Ecto neural progenitor cell (in vitro differentiated cells): ENCODE measurements around the gene NHEJ1.
"Not testable (repeated sequence)": the region's sequence is repeated elsewhere in the genome, so short reads cannot be mapped to it uniquely, and the experiment has no call there.

ENCODE experiments used
- DNase-seq: peaks from one replicate; pipeline ENCODE4 v3.0.0-alpha.2; 2018; ENCODE audit warnings: low spot score

Gene NHEJ1, protein sequence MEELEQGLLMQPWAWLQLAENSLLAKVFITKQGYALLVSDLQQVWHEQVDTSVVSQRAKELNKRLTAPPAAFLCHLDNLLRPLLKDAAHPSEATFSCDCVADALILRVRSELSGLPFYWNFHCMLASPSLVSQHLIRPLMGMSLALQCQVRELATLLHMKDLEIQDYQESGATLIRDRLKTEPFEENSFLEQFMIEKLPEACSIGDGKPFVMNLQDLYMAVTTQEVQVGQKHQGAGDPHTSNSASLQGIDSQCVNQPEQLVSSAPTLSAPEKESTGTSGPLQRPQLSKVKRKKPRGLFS

DNA sequence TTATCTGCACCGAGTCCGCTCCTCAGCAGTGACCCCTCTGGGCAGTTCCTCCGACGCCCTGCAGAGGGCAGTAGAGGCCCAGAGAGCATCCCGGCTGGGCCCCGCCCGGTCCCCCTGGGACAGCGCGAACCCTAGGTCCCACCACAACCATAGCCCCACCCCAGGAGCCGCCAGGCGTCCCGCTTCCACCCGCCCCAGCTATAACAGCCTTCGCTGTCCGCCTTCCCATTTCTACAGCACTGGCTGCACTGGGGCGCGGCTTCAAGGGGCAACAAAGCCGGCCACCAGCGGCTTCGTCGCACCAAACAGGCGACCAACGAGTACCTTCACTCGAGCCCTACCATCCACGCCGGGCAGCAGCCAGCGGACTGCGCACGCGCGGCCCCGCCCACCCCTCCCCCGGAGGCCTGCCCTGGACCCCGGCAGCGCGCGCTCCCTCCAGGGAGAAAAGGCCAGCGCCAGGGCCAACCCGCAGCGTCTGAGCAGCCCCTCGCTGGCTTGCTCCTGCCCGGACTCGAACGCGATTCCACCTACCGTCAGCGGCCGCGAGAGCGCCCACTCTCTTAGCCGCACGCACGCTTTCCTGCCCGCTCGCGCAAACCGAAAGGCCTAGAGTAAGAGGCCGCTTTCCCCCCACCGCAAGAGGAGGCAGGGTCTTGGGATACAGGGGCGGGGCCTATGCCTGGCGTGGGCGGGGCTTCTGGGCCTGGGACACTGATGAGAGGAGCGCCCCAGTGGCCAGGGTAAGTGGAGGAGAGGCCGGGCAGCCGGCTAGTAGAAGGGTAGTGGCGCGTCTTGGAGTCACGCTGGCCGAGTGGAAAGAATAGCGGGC, at the start of gene NHEJ1:
NHEJ1 (minus strand) TSS at position 630 of the 832 bp plus-strand sequence. CDS start 2,453 bp downstream, outside the sequence.
- DNase-seq: peak; percentile 97

DNA sequence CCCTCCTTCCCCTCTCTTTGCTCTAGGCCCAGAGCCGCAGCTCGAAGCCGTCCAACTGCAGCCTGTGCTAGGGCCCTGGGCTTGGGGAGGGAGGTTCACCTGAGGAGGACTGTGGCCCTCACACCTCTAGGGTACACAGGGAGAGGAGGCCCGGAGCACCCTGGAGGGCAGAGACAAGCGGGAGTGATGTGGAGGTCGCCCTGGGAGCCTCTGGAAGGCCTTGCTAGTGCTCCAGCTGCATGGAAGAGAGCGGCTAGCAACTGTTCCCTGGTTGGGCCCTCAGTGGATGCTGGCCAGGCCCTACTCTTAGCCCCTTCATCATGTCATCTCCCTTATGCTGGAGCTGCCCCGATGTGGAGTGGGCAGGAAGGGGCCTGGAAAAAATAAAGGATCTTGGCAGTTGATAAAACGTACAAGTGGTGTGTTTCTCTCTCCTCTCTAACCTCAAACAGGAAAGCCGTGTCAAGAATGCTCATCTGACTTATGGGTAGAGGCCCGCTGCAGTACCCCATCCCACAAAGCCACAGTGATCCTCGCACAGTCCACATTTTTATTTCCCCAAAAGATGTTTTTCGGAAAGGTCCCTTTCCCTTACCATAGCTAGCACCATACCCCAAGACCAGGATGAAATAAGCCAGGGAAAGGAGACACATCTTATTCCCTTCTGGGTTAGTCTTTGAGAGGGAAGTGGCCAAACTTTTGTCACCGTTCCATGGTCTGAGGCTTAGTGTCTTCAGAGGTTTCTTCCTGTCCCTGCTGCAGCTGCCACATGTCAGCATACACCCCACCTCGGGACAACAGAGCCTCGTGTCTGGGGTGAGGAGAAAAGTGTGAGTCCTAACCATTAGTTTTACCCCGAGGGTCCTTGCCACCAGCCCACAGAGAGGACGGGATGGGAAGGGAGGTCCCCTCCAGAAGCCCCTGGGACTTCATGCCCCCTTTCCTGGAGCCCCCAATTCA, 48.9 kb upstream of the NHEJ1 start:
- no peak for DNase-seq

DNA sequence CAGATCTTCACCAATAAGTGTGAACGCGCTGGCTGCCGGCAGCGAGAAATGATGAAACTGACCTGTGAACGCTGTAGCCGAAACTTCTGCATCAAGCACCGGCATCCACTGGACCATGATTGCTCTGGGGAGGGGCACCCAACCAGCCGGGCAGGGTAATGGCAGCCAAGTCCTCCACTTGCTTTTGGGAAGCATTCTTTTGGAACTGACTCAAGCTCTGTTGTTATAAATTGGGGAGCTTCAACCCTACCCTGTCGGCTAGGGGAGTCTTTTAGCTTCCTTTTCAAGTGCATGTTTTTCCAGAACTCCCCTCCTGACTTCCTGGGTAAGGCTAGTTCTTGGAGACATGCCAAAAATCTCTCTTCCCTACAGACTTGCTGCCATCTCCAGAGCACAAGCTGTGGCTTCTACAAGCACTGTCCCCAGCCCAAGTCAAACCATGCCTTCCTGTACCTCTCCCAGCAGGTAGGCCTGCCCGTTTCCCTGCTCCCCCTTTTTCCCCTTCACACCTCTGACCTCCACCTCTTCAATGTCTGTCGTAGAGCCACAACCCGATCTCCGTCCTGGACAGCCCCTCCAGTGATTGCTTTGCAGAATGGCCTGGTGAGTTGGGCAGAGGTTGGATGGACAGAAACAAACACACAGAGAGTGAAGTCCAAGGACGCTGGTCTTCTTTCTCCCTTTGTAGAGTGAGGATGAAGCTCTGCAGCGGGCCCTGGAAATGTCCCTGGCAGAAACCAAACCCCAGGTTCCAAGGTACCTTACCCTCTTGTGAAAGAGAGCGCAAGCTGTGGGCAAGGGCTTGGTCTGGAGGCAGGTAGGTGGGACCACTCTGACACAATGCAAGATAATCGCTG, 47.5 kb upstream of the NHEJ1 start:
- no peak for DNase-seq

DNA sequence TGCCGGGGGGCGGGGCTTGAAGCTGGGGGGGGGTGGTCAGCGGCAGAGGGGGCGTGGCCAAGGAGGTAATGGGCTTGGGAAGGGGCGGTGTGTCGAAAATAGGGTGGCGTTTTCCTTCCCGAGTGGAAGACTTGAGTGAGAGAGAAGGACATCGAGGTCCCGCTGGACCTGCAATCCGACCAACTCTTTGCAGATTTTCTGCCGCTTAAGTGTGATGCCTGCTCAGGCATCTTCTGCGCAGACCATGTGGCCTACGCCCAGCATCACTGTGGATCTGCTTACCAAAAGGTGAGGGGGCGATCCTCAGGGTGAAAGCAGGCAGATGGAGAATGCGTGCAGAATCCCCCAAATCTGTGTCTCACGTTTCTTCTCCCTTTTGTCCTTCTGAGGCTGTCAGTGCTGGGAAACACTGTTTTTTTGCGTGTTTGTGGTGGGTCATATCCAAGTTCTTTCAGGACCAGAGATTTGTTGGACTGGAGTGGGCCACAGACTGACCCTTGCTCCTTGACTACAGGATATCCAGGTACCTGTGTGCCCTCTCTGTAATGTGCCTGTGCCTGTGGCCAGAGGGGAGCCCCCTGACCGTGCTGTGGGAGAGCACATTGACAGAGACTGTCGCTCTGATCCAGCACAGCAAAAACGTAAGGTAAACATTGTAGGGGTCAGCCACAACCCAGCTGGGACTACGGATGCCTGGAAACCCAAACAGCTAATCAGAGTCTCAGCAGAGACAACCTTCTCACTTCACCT, 46.7 kb upstream of the NHEJ1 start:
- no peak for DNase-seq

DNA sequence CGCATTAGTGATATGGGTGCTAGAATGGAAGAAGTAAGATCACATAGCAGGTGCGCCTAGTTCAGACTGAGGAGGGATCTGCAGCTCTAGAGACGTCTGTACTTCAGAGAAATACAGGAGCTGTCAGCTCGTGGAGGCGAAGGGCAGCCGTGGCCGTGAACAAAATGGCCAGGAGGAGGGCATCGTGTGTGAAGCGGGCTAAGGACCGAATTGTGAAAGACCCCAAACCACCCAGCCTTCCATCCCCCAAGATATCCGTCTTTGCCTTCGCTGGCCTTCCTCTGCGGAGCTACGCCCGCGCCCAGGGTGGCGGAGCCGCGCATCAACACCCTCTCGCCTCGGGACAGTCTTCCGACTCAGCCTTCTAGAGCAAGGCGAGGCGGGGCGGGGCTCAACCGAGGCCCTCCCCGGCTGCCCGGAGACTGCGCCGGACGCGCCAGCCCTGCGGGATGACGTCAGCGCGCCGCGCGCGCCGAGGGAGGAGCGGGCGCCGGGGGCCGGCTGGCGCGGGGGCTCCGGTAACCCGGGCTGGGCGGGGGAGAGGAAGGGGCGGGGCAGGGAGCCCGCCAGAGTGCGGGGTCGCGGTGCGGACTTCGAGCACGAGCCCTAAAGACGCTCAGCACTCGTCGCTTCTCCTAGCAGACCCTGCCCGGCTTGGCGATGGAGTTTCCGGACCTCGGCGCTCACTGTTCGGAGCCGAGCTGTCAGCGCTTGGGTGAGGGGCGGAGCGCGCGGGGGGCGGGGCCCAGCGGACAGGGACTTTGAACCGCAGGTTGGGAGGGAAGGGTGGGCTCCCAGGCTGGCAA, 45.9 kb upstream of the NHEJ1 start, which contains the start of gene ZFAND2B:
ZFAND2B (plus strand) TSS at position 455 of the 806 bp plus-strand sequence; CDS start at position 661, 206 bp downstream.
- DNase-seq: peak; percentile 96

DNA sequence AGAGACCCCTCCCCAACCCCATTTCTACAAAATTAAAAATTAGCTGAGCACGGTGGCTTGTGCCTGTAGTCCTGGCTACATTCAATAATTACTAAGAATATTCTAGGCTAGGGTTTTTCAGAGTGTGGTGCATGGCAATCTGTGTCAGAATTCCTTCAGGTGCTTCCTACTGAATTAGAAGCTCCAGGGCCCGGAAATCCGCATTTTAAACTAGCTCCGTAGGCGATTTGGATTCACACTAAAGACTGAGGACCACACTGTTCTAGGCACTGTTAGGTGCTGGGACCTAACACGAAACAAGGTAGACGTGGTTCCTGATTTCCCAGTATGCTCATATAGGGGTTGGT, 45.3 kb upstream of the NHEJ1 start:
- DNase-seq: no peak

DNA sequence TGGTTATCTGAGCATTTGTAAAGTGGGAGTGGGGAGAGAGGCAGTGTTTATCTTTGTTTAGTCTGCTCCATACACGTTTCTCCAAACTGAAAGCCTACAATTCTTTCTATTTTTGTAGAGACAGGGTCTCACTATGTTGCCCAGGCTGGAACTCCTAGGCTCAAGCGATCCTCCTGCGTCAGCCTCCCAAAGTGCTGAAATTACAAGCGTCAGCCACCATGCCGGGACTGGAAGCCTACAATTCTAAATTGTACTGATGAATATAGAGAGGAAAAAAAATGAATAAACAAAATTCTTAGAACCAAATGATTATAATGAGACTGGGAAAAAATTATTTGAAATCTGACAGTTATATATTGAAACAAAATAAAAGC, 44.5 kb upstream of the NHEJ1 start:
- DNase-seq: no peak

DNA sequence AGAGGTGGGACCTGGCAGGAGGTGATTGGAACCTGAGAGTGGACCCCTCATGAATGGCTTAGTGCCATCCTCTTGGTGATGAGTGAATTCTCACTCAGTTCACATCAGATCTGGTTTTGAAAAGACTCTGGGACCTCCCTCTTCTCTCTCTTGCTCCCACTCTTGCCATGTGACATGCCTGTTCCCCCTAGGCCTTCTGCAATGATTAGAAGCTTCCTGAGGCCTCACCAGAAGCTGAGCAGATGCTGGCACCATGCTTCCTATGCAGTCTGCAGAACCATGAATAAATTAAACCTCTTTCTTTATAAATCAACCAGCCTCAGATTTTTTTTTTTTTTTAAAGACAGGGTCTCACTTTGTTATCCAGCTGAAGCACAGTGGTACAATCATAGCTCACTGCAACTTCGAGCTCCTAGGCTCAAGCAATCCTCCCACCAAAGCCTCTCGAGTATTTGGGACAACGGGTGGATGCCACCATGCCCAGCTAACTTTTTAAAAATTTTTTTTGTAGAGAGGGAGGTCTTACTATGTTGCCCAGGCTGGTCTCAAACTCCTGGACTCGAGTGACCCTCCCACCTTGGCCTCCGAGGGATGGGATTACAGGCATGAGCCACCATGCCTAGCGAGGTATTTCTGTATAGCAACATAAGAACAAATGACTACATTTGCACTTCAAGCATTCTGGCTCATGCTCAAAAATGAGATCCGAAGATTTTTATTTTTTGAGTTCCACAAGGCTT, 44.0 kb upstream of the NHEJ1 start:
- no peak for DNase-seq

DNA sequence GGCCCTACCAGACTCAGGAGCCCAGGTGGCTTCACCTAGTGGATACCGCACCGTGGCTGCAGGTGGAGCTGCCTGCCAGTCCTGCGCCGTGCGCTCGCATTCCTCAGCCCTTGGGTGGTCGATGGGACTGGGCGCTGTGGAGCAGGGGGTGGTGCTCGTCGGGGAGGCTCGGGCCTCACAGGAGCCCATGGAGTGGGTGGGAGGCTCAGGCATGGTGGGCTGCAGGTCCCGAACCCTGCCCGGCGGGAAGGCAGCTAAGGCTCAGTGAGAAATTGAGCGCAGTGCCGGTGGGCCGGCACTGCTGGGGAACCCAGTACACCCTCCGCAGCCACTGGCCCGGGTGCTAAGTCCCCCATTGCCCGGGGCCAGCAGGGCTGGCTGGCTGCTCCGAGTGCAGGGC, 40.7 kb upstream of the NHEJ1 start:
- not testable (repeated sequence) for DNase-seq

DNA sequence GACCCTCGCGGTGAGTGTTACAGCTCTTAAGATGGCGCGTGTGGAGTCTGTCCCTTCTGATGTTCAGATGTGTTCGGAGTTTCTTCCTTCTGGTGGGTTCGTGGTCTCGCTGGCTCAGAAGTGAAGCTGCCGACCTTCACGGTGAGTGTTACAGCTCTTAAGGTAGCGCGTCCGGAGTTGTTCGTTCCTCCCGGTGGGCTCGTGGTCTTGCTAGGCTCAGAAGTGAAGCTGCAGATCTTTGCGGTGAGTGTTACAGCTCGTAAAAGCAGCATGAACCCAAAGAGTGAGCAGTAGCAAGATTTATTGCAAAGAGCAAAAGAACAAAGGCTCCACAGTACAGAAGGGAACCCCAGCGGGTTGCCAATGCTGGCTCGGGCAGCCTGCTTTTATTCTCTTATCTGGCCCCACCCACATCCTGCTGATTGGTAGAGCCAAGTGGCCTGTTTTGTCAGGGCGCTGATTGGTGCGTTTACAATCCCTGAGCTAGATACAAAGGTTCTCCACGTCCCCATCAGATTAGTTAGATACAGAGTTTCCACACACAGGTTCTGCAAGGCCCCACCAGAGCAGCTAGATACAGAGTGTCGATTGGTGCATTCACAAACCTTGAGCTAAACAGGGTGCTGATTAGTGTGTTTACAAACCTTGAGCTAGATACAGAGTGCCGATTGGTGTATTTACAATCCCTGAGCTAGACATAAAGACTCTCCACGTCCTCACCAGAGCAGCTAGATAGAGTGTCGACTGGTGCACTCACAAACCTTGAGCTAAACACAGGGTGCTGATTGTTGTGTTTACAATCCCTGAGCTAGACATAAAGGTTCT, 40.1 kb upstream of the NHEJ1 start:
- DNase-seq: not testable (repeated sequence)

DNA sequence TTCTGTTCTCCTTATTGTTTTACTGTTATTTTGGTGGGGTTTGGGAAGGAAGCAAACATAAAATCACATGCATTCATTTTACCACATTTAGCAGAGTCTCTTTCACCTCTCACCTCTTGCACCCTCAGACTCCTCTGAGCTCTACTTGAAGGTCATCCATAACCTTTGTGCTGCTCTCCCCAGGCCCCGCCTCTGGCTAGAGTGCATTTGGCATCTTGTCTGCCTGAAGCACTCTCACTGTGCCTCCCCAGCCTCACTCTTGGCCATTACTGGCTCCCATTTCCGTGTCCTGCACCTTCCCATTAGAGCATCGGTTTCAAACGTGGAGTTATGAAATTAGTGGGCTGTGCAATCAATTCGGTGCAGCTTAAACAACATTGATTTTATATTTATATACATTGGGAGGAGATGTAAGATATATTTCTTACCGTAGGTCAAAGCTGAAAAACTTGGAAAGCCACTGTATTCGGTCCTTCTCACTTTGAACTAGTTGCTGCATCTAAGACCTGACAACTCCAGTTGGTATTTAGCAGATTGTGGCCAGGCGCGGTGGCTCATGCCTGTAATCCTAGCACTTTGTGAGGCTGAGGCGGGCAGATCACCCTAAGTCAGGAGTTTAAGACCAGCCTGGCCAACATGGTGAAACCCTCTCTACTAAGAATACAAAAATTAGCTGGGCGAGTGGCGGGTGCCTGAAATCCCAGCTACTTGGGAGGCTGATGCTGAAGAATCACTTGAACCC, 39.0 kb upstream of the NHEJ1 start:
- no peak for DNase-seq

DNA sequence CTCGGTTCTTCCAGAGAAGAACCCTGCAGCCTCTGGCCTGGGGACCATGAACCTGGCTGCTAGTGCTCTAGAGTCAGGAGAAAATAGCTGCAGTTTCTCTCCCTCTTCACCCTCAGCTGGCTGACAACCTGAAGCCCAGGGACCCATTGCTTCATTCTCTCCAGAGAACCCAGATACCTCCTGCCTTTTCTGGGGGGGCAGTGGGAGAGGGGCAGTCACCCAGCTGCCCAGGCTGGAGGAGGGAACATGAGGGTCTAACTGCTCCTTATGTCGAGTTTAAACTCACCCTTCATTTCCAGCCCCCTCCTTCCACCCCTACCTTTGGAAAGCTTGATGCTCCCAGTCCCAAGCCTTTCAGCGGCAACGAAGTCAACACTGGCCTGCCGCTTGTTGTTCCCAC, 38.4 kb upstream of the NHEJ1 start:
- DNase-seq: no peak

DNA sequence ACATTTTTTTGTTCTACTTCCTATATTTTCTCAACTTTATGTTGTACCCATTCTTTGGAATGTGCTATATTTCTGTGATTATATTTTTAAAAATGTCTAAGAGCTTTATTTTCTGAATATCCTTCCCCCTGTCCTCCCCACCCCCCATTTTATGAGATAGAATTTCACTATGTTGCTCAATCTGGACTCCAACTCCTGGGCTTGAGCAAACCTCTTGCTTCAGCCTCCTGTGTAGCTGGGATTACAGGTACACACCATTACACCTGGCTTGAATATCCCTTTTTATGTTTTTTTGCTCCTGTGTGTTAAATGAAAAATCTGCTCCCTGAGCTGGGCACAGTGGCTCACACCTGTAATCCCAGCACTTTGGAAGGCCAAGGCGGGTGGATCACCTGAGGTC, 36.8 kb upstream of the NHEJ1 start:
- no peak for DNase-seq

DNA sequence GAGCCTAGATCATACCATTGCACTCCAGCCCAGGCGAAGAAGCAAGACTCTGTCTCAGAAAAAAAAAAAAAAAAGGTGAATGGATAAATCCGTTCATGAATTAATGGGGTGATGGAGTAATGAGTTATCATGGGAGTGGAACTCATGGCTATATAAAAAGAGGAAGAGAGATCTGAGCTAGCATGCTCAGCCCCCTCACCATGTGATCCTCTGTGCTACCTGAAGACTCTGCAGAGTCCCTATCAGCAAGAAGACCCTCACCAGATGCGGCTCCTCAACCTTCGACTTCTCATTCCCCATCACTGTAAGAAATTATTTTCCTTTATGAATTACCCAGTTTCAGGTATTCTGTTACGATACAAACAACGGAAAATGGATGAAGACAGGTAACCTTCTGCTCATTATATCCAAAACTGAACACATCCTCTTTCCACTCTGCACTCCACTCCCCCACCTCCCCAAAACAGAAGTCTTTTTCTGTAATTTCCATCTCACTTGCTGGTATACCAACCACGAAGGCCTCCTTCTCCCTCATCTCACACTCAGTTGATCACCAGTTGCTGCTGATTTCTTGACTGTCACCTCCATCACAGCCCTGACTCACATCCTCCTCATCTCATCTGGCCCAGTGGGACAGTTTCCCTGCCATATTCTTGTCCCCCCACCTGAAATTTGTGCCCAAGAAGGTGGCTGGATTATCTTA, 26.3 kb upstream of the NHEJ1 start:
- no peak for DNase-seq

DNA sequence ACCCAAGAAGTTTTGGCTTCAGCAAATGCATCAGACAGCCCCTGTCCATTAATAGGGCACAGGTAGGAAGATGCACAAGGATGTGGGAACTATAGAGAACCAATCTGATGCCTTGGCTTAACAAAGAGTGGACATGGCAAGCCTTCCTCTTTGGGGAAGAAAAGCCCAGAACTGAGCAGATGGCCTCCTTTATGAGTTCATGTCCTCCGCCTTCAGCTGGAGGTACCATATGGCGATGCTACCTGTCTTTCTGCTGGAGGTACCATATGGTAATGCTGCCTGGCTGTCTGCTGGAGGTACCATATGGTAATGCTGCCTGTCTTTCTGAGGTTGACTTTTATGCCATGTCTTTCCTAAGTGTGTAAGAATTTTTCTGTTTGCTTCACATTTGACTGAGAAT, 23.5 kb upstream of the NHEJ1 start:
- no peak for DNase-seq

DNA sequence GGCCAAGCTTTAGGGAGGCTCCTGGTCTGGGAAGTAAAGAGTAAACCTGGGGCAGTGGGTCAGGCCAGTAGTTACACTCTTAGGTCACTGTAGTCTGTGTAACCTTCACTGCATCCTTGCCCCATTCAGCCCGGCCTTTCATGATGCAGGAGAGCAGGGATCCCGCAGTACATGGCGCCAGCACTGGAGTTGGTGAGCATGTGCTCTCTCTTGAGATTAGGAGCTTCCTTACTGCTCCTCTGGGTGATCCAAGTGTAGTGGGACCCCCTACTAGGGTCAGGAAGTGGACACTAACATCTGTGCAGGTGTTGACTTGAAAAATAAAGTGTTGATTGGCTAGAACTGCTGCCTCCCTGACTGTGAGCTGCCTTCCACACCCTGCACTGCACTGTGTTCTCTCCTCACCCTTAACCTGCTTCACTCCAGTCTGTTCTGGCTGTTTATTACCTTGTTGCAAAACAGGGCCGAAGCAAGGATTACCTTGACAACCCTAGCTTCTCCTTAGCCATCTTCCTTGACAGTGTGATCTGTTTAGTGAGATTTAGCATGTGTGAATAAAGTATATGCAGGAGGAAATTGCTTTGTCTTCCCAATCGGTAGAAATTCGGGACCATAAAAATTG, 22.6 kb upstream of the NHEJ1 start:
- DNase-seq: no peak
